HFFc6 (cell line): ENCODE results near the gene SLC26A5. TPM values are rescaled to one million over a fixed set of nuclear protein-coding genes. Genes with fewer than 3 reads are reported as not detected.

ENCODE experiments used
- DNase-seq: peaks from one replicate; pipeline ENCODE4 v3.0.0-alpha.2; 2018
- H3K27ac Mint-ChIP-seq: 2 replicates; pipeline ENCODE4 v1.8.0; 2020; ENCODE audit warnings: mild to moderate bottlenecking, mixed read lengths
- H3K27me3 Mint-ChIP-seq: 2 replicates; pipeline ENCODE4 v1.8.0; 2021; ENCODE audit warnings: mild to moderate bottlenecking, moderate library complexity, mixed read lengths; ENCODE audit not compliant: insufficient read depth
- H3K36me3 Mint-ChIP-seq: 2 replicates; pipeline ENCODE4 v1.8.0; 2021; ENCODE audit warnings: low read depth, mixed read lengths
- H3K4me1 Mint-ChIP-seq: 2 replicates; pipeline ENCODE4 v1.8.0; 2020; ENCODE audit warnings: low read depth, mixed read lengths
- H3K4me3 Mint-ChIP-seq: 2 replicates; pipeline ENCODE4 v1.8.0; 2020; ENCODE audit warnings: mild to moderate bottlenecking, moderate library complexity, mixed read lengths
- H3K9me3 Mint-ChIP-seq: 2 replicates; pipeline ENCODE4 v1.8.0; 2020; ENCODE audit warnings: mild to moderate bottlenecking, mixed read lengths
- CTCF ChIP-seq: fragments of 200-600 bp; sonication (generic); IDR thresholded peaks from 2 replicates; pipeline ENCODE4 v1.5.0; 2021; ENCODE audit warnings: antibody characterized with exemption, mild to moderate bottlenecking
- total RNA-seq, 6 experiments: library from RNA; stranded (reverse); fragmentation: NEBNext Ultra II Directional; extraction: Animal tissue kit (Norgen Biotek cat#: 25700); gene quantifications; 2 replicates in 1 of 6; 3 replicates in 5 of 6; pipeline ENCODE4 v1.2.3, GENCODE V29; 2021

SLC26A5 gene
- total RNA-seq, 6 experiments from 2014 or later, result not detected

- no peak for DNase-seq
- H3K4me1 Mint-ChIP-seq, result peaks cover 41% of the 10 kb centered on the region
- no peak for TF ChIP-seq CTCF
- H3K9me3 Mint-ChIP-seq, result no peaks in the 10 kb centered on the region
- H3K36me3 Mint-ChIP-seq, result peaks cover 34% of the 10 kb centered on the region
- peak overlapping the region; percentile 97 for H3K27ac Mint-ChIP-seq
- H3K4me3 Mint-ChIP-seq, result peak overlapping the region; percentile 93
- peaks cover 7% of the 10 kb centered on the region for H3K27me3 Mint-ChIP-seq
These were observed 102.7 kb downstream of the SLC26A5 start for GRCh38 chr7:103343332-103343731.

- Mint-ChIP-seq H3K4me1 (peaks cover 30% of the 10 kb centered on the region), H3K27me3 (peaks cover 2% of the 10 kb centered on the region), H3K36me3 (peaks cover 47% of the 10 kb centered on the region), H3K27ac (0 out of 2 replicates have a peak overlapping the region, but pooled peaks have one; percentile 4), H3K9me3 (no peaks in the 10 kb centered on the region), H3K4me3 (no peak overlapping the region)
- DNase-seq, result no peak
- TF ChIP-seq CTCF, result no peak
These were observed 104.5 kb downstream of the SLC26A5 start for GRCh38 chr7:103341466-103341865.

GRCh38 chr7:103338864-103339263, 107.1 kb downstream of the SLC26A5 start:
- no peak for DNase-seq
- Mint-ChIP-seq H3K36me3 (peaks cover 43% of the 10 kb centered on the region), H3K27ac (no peak overlapping the region), H3K4me3 (no peak overlapping the region), H3K9me3 (no peaks in the 10 kb centered on the region), H3K27me3 (peaks cover 2% of the 10 kb centered on the region; the same call in 1 of the 2 replicates), H3K4me1 (peaks cover 16% of the 10 kb centered on the region)
- TF ChIP-seq CTCF, result no peak

- peaks cover 2% of the 10 kb centered on the region; the same call in 1 of the 2 replicates for H3K27me3 Mint-ChIP-seq
- no peak for TF ChIP-seq CTCF
- no peak overlapping the region for H3K27ac Mint-ChIP-seq
- no peak for DNase-seq
- no peaks in the 10 kb centered on the region for H3K9me3 Mint-ChIP-seq
- no peak overlapping the region for H3K4me3 Mint-ChIP-seq
- H3K36me3 Mint-ChIP-seq, result peaks cover 46% of the 10 kb centered on the region
- peaks cover 12% of the 10 kb centered on the region for H3K4me1 Mint-ChIP-seq
These were observed 109.2 kb downstream of the SLC26A5 start for GRCh38 chr7:103336761-103337160.

- Mint-ChIP-seq H3K27ac (no peak overlapping the region), H3K4me1 (no peaks in the 10 kb centered on the region), H3K4me3 (no peak overlapping the region), H3K9me3 (no peaks in the 10 kb centered on the region), H3K36me3 (peaks cover 14% of the 10 kb centered on the region), H3K27me3 (no peaks in the 10 kb centered on the region)
- TF ChIP-seq CTCF, result no peak
- no peak for DNase-seq
These were observed 120.3 kb downstream of the SLC26A5 start for GRCh38 chr7:103325744-103326143.

Other genes with a start within 250 kb of the SLC26A5 start
- gene PMPCB, start 148.8 kb downstream of the SLC26A5 start, total RNA-seq, result 10 to 100 TPM; 50.1 to 66.3 (median 57.7) TPM
- gene DNAJC2, start 101.4 kb downstream of the SLC26A5 start, total RNA-seq, result 10 to 100 TPM; 23.9 to 28.2 (median 25.5) TPM
- 100 to 1,000 TPM; 170 to 191 (median 183) TPM for gene PSMC2, start 98.6 kb downstream of the SLC26A5 start, total RNA-seq